HG03342 (cell line): ENCODE results near the gene HNRNPK.

Experiments
- ATAC-seq: cut with Tn5 transposase; IDR thresholded peaks from one replicate; pipeline ENCODE4 v1.9.1; 2021; ENCODE audit warnings: mild to moderate bottlenecking, moderate library complexity; ENCODE audit not compliant: unreplicated experiment

HNRNPK gene

DNA sequence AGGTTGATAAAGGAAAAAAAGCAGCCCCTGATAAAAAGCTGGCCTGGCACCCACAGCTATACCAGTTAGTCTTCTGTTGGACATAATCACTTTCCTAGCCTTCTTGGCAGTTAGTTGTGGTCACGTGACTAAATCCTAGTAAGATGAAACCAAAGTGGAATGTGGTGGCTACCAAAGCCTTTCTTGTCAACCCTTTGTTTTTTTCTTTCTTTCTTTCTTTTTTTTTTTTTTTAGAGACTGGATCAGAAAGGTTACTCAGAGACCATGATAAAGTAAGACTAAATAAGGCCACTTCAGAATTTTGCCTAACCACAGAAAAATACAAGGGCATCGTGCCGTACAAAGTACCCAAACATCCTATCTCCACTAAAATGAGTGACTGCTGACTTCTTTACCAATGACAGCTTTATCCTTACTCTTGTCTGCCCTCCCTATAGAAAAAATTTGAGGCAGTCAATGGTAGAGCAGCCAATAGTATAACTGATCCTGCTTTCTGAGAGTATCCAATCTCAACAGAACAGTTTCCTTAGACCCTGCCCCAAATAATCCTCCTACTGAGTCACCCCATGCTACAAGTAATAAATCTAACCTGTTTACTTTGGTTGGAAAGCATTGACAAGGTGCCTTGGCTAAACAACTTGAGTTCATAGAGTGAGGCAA, 44.6 kb downstream of the HNRNPK start:
- ATAC-seq, result no peak

DNA sequence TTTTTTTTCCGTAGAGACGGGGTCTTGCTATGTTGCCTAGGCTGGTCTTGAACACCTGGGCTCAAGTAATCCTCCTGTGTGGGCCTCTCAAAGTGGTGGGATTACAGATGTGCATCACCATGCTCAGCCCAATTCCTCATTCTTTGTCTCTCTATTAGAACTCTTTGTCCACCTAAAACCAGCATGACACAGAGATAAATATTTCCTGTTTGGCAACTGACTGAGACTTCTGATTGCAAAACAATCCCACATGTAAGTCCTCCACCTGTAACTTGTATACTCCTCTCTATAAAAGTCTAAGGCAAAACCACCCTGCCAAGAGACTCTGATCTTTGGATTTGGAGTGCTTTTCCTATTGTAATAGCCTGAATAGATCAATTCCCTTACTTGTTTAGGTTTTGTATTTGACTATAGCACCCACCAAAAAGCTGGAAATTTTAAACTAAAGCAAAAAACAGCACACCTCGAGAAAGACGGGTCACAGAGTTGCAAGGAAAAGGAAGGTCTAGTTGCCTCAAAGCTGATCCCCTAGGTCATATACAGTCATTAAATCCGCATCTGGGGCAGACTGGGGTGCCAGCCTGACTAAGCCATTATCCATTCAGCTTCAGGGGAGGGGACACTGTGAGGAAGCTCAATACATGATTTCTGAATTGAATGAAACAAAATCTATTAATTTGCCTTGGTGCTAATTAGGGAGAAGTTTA, 45.3 kb downstream of the HNRNPK start:
- ATAC-seq, result no peak

GRCh38 chr9:83933790-83934189, 46.2 kb downstream of the HNRNPK start:
- no peak for ATAC-seq

- no peak for ATAC-seq
Measured at GRCh38 chr9:83932851-83933250, 47.2 kb downstream of the HNRNPK start.

- ATAC-seq, result no peak
Measured at GRCh38 chr9:83932011-83932410, 48.0 kb downstream of the HNRNPK start.

DNA sequence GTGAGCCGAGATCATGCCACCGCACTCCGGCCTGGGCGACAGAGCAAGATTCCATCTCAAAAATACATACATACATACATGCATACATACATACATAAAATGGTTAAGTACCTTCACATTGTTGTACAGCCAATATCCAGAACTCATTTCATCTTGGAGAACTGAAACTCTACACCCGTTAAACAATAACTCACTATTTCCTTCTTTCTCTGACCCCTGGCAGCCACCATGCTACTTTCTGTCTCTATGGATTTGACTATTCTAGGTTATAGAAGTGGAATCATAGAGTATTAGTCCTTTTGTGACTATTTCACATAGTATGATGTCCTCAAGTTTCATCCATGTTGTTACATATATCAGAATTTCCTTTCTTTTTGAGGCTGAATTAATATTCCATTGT, 49.1 kb downstream of the HNRNPK start:
- ATAC-seq, result no peak

DNA sequence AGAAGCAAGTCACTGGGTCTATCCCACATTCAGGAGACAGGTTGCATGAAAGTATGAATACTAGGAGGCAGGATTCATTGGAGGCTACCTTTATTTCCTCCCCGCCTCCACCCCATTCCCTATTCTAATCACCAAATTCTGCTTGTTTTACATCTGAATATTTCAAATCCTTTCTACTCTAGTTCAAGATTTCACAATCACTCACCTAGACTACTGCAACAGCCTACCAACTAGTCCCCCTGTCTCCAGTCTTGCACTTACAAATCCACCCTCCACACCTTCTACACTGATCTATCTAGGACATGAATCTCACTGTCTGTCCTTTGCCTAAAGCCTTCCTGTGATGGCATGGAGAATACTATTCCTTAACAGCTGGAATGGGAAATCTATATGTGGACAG, 52.4 kb downstream of the HNRNPK start:
- no peak for ATAC-seq

DNA sequence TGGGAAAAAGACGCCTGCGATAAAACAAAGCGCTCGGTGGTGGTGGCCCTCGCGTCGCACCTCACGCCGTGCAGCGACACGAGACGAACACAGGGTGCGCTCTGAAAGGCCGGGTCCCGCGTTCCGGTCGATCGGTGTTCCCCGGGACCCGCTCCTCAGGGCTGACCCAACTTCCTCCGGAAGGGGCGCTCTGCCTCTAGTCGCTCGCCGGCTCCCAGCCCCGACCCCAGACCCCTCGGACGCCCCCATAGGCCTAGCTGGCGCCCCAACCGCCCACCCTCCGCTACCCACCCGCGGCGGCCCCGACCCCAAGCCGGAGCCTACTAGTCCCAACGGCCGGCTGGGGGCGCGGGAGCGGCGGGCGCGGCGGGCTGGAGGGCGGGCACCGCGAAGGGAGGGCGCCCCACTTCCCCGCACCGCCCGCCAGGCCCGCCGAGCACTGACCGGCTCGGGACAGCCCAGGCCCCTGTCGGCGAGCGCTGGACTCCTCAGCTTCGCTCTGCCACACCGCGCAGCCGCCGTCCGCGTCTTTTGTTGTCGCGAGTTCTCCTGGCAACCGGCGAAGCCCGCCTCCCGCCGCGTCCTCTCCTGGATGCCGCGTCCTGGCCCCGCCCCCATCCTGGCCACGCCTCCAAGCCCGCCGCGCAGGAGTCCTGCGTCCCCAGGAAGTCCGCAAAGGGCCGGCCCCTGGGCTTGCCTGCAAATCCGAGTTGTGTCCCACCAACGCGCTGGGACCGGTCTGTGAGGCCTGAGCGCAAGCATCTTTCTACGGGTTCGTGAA, 58.9 kb downstream of the HNRNPK start, which contains the start of gene KIF27:
Gene KIF27 (minus strand): TSS at position 506 of the 781 bp plus-strand sequence. CDS start 5,841 bp downstream, outside the sequence.
- ATAC-seq, result peak; percentile 87

DNA sequence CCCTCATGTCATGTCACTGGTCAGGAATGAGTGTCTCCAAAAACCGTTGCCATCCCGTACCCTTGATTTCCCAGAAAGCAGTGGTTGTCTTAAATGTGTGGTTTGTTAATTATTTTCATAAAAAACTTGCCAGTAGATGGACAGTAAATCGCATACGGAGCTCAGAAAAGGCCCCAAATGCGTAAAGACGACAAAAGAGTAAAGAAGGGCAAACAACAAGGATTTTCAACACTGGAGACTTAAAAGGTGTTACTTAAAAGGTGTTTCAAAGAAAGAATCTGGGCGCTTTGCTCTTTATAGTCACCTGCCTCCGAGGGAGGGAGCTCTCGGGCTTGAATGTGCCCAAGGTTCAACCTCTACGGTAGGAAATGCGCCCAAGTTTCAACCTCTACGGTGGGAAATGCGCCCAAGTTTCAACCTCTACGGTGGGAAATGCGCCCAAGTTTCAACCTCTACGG, 59.5 kb downstream of the HNRNPK start:
- peak; percentile 19 for ATAC-seq

GRCh38 chr9:83919111-83919510, 60.9 kb downstream of the HNRNPK start:
- ATAC-seq, result no peak
